HG03575 (cell line): ENCODE measurements around the gene SMAP2.
"Not testable (repeated sequence)": the region's sequence is repeated elsewhere in the genome, so short reads cannot be mapped to it uniquely, and the experiment has no call there.

Source experiments
- ATAC-seq: cut with Tn5 transposase; IDR thresholded peaks from one replicate; pipeline ENCODE4 v1.9.1; 2021; ENCODE audit not compliant: unreplicated experiment, insufficient number of reproducible peaks, low FRiP score; ENCODE audit errors: extremely low read depth

The SMAP2 gene

DNA sequence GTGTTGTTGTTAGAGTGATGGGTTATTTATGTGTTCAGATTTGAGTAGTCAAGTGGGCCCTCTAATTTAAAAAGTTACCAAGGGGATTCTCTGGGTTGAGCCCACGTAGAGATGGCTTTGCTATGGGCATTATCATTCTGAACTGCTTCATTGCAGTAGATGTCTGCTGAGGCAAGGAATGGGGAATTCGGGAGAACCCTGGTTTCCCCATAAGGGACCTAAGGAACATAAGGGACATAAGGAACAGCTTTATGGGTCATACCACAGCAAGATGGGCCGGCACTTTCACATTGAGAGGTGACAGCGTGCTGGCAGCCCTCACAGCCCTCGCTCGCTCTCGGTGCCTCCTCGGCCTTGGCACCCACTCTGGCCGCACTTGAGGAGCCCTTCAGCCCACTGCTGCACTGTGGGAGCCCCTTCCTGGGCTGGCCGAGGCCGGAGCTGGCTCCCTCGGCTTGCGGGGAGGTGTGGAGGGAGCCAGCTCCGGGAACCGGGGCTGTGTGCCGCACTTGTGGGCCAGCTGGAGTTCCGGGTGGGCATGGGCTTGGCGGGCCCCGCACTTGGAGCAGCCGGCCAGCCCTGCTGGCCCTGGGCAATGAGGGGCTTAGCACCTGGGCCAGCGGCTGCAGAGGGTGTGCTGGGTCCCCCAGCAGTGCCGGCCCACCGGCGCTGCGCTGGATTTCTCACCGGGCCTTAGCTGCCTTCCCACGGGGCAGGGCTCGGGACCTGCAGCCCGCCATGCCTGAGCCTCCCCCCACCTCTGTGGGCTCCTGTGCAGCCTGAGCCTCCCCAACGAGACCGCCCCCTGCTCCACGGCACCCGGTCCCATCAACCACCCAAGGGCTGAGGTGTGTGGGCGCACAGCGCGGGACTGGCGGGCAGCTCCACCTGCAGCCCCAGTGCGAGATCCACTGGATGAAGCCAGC is 14.1 kb downstream of the SMAP2 start:
- not testable (repeated sequence) for ATAC-seq

DNA sequence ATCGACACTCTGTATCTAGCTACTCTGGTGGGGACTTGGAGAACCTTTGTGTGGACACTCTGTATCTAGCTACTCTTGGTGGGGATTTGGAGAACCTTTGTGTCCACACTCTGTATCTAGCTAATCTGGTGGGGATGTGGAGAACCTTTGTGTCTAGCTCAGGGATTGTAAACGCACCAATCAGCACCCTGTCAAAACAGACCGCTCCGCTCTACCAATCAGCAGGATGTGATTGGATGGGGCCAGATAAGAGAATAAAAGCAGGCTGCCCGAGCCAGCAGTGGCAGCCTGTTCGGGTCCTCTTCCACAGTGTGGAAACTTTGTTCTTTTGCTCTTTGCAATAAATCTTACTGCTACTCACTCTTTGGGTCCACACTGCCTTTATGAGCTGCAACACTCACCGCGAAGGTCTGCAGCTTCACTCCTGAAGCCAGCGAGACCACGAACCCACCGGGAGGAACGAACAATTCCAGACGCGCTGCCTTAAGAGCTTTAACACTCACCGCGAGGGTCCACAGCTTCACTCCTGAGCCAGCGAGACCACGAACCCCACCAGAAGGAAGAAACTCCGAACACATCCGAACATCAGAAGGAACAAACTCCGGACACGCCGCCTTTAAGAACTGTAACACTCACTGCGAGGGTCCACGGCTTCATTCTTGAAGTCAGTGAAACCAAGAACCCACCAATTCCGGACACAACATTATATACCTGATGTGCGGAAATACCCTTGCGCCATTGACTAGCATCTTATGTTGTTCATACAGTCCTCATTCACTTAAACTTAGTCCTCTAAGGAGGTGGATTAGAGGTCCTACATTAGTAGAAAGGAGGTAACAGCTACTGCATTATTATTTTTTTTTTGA is 15.2 kb downstream of the SMAP2 start:
- not testable (repeated sequence) for ATAC-seq

DNA sequence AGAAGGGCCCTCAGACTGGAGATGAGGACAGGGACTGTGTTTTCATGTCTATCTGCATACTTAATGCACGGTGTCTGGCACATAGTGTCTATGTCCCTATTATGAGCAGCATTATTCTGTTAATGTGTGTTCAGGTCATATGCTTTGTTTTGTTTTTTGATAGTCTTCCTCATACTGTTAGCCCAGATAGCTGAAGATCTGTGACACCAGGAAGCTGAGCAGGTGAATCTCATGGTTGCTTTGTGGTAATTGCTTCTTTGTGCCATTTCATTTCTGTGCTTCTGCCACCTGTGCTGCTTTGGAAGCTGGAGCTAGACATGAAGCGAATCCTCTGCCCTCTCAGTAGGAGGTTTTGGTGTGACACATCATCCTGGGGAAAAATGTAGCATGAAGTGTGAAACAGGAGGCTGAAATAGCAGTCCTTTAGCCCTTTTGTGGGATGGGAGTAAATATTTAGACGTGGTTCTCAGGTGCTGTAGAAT is 15.8 kb downstream of the SMAP2 start:
- no peak for ATAC-seq

DNA sequence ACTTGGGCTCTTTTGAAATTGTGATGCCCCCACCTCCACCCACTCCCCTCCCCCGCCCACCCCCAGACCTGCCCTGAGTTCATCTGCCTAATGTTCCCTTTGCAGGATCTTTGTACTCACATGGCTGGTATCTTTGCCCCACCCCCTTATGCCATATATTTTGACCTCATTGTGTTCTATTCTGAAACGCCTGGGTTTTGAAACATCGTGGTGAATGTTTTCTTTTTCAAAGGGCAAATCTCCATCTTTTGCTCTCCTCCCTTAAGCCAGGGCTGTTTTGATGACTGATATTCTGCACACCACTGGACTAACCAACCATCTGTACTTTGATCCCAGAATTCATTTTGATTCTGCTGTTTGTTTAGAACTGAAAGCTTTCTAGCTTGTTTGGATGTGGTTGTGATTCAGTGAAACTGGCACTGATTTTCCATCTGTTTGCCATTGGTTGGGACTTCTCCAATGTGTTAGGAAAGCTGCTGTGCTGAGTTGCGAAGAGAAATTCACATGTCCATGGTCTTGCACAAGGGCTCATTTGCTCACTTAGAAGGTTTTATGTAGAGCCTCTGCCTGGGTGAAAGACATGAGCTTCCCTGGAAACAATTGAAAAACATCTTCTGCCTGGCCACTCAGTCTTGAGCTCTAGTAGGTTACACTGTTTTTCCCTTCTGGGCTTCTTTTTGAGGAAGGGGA is 16.5 kb downstream of the SMAP2 start:
- no peak for ATAC-seq

DNA sequence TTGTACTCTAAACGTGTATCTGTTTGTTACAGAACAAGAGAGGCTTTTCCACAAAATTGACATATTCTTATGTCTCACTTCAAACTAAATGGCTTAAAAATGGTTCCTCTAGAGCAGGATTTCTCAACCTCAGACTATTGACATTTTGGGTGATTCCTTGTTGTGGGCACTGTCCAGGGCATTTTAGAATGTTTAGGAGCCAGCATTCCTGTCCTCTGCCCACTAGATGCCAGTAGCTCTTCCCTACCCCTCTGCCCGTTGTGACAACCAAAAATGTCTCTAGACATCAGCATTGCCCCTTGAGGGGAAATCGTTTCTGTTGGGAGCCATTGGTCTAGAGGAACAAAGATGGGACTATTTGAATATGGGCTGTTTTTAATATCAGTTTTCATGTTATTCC is 17.3 kb downstream of the SMAP2 start:
- ATAC-seq = no peak

DNA sequence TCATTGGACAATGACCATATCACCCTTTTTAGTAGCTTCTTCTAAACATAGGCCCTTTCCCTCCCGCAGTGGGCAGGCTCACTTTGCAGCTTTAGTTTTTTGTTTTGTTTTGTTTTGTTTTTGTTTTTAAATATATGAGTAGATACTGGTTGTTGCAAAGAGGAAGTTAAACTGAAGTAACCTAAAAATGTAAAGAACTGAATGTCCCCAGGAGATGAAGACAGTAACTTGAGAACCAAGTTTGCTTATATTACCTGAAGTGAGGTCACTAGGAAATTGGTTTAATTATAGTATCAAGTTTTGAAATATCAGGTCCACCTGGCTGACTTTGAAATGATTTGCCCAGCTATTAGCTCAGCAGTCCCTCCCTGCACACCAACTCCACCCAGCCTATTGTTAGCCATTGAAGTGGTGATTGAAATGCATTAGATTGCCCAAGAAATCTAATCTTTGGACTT is 18.2 kb downstream of the SMAP2 start:
- peak; percentile 50 for ATAC-seq

DNA sequence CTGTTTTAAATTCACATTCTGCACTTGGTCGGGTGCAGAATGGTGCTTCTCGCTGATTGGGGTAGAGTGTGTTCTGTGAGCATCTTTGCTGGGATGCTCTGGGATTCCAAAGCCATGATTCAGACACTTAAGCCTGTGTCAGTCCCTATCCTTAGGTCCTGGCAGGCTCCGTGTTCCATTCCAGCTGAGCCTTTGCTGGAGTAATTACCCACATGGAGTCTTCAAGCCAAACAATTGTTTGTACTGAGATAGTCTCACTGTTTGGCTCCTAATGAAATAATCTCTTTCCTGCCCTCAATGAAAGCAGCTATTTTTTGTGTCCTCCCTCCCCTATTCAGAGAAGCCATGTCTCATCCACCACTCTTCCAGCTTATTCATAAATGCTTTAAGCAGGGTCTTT is 18.7 kb downstream of the SMAP2 start:
- no peak for ATAC-seq

DNA sequence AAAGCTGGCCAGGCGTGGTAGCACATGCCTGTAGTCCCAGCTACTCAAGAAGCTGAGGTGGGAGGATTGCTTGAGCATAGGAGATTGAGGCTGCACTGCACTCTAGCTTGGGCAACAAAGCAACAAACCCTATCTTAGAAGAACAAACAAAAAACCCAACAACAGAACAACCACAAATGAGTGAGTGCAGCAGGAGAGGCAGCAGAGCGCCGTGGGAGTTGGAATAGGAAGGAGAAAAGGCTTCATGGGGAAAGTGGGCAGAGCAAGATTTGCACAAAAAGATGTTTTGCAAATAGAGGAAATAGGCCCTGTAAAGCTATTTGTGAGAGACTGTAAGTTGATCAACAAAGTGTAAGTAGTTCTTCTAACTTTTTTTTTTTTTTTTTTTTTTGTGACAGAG is 19.6 kb downstream of the SMAP2 start:
- ATAC-seq = no peak

DNA sequence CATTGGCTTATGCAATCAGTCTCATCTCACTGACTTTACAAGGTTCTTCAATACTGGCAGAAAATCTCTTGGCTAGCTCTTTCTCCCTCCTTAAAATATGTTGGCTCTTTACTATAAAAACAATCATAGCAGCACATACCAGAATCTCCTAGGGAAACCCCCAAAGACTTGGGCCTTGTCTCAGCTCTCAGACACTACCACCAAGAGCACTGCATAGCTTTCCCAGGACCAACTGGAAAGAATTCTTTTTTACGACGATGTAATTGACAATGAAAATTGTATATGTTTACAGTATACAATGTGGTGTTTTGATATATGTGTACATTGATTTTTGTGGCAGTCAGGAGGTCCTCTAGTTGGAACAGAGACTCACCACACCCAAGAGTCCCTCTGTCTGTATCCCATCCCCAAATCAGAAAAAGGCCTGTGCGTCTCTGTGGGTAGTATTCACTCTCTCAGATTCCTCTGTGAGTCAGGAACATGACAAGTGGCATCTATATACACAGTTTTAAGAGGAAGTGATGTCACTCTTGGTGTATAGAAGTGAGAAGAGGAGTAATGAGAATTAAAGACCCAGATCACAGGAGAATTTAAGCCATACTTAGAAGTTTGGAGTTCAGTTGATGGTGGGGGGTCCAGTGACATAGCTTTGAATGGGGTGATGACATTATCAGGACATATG is 21.1 kb downstream of the SMAP2 start:
- no peak for ATAC-seq

DNA sequence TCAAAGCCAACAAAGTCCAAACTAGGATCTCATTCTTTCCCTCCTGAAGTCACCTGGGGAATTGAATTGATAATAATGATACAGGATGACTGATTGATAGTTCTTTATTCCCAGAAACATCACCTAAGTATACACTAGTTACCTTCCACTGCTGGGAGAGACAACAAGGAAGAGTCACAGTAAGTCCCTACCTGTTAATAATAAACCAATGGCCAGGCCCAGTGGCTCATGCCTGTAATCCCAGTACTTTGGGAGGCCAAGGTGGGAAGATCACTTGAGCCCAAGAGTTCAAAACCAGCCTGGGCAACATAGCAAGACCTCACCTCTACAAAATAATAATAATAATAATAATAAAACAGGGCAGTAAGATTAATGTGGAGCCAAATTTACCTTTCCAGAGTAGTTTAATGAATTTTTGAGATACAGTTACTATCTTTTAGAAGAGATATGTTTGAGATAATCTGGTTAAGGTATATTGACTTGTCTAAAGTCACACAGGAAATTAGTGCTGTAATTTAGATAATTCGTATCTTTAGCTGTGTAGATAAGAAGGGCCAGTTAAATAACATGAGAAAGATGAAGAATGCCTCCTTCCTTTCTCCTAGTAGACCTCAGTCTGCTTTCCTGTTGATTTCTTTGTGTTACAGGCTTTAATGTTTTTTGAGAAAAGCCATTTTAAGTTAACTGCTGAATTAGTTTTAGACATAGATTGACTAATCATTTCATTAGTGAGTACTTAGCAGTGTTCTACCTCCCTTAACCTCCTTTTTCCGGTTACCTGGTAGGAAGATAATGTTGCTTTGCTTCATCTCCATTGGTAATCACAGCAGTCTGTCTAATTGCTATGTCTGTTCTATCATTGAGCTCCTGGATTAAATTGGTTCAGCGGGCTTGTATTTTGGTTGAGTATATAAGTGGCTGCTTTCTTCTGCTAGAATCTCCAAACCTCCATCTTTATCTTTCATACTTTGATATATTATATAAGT is 22.0 kb downstream of the SMAP2 start:
- no peak for ATAC-seq

DNA sequence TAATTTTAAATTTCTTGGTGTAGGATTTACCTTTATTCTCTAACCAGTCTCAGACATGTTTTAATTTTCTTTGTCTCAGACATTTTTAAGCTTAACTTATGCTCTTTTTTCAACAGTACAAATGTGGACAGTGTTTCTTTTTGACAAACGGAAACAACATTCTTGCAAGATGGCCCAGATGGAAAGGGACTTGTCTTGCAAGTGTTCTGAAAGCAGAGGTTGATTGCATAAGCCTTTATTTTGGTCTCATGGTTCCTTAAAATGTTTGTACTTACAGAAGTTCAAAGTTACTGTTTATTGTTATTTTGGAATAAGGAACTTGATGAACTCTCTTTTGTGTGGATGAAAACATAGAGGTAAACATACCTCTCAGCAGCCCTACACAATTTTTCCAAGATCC is 22.9 kb downstream of the SMAP2 start:
- ATAC-seq = no peak

DNA sequence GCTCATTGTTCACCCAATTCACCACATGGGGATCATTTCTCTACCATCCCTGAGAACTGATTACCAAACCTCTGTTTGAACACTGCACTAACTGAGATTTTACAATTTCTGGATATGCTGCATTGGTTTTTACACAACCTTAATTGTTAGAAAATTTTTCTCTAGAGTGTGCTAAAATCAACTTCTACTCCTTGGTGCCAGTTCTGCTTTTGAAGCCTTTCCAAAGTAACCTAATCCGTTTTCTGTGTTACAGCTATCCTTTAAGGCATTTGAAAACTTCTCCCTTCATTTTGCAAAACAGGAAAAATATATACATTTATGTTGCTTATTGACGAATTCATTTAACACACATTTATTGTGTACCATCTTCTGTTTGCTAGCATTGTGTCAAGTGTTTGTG is 23.7 kb downstream of the SMAP2 start:
- no peak for ATAC-seq

DNA sequence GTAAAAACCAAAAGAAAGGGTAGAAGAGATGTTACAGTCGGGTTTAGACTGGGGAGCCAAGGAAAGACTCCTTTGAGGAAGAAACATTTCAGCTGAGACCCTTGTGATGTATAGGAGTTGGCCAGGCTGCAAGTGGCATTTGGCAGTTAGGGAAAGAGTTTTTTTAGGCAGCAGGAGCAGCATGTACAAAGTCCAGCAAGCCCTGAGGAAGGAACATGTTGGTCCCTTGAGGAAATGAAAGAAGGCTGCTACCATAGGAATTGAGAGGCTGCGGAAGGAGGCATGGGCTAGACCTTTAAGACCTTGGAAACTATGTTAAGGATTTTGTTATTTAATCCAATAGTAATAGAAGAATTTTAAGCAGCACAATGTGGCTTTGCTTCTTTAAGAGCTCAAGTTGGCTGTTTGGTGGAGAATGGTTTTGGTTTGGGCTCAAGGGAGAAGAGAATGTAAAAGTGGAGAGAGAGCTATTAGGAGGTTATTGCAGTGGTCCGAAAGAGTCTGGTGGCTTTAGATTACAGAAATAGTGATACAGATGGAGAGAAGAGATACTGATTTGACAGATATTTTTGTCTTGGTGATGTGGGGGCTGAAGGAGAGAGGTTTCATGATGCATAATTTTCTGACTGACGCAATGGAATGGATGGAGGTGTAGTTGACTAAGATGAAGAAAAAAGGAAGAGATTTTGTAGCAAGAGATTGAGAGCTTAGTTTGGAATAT is 26.6 kb downstream of the SMAP2 start:
- peak; percentile 39 for ATAC-seq

DNA sequence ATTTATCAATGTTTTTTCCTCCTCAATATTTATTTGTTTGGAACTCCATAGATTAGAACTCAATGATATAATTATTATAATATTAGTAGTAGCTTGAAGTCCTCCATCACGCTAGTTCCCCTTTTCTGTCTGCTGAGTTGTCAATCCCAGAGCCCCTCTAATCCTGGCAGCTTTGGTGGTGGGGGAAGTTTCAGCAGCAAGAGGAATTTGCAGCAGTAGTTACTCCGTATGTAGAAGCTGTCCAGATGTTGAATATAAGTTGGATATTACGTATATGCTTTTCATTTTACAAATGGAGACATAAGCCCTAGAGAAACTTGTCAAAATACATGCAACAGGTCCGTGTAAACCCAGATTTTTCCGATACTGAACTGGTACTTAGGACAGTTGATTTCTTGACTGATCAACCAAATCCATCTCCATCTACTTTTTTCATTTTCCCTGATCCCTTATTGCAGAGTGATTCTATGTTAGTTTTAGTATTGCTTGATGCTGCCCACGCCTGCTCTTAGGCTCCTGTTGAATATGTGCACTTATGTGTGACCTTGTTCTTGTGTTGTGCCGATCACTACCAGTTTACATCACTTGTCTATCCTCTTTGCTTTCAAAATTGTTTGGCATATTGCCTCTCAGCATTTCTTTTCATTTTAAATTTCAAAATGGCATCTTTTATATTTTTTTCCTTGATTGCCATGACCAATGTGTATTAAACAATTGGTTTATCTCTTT is 28.1 kb downstream of the SMAP2 start:
- no peak for ATAC-seq

DNA sequence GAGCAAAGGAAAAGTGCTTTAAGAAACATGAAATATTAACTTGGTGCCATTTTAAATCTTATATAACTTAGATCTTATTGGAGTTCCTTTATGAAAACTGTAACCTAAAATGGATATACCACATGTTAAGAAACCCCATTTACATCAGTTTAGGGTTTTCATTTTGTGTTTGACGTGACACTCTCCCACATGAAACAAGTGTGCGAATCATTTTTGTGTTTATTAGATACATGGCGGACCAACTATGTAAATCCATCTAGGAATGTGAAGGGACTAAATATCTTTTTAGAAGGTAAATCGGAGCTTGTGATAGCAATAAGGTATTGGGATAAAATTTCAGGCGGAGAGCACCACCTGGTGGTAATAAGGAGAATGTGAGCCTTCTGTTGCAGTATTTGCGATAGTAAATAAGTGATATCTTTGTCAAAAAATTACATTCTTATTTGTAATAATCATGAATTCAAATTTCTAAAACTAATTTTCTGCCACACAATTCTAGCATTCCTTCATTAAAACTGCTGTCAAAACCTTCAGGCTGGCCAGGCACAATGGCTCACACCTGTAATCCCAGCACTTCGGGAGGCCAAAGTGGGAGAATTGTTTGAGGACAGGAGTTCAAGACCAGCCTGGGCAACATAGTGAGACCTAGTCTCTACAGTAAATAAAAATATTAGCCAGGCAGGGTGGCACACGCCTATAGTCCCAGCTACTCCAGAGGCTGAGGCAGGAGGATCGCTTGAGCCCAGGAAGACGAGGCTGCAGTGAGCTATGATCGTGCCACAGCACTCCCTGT is 31.3 kb downstream of the SMAP2 start:
- ATAC-seq = no peak

DNA sequence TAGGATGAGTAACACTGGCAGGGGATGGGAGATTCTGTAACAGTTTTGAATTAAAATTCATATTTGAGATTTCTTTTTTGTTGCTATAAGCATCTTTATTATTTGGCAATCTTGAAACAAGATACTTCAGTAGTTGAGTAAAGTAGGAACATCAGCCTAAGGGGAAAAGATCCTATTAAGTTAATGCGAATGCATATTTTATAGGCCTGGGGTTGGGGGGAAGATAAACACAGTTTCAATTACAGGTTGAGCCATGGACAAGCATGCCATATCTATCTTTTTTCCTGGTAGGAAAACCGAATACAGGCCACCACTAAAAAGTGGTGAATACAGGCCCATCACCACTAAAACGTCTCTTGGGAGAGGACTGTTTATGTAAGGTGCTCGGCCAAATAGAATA is 32.3 kb downstream of the SMAP2 start:
- no peak for ATAC-seq
